Stomach (tissue), 9 donors: Measurements from ENCODE around the gene JOSD1. TPM values are rescaled to one million over a fixed set of nuclear protein-coding genes. Genes with fewer than 3 reads are reported as not detected.
A peak's percentile ranks its signal among the peaks of the same experiment; 100 is the strongest.

ENCODE experiments used
- DNase-seq, 2 donors: peaks; one replicate each; pipeline versions ENCODE4 v3.0.0 to v3.0.0-alpha.2; 2013 to 2019
- H3K27ac ChIP-seq, 5 donors: fragments of 200-600 bp in 4 of 5; sonication (generic) in 4 of 5; one replicate each; pipeline ENCODE4 v1.5.1; 2013 to 2019; ENCODE audit warnings: mild to moderate bottlenecking in 1 of 5, moderate library complexity in 1 of 5
- H3K27me3 ChIP-seq, 3 donors: fragments of 200-600 bp; sonication (generic); one replicate each; pipeline ENCODE4 v1.5.1; 2017 to 2019; ENCODE audit warnings: mixed run types in 1 of 3
- H3K36me3 ChIP-seq, 4 donors: fragments of 200-600 bp; sonication (generic); 1 replicate in 3 of 4; 2 replicates in 1 of 4; pipeline ENCODE4 v1.5.1; 2016 to 2019
- H3K4me1 ChIP-seq, 4 donors: fragments of 200-600 bp; sonication (generic); one replicate each; pipeline ENCODE4 v1.5.1; 2016 to 2019
- H3K4me3 ChIP-seq, 4 donors: fragments of 200-600 bp; sonication (generic) in 3 of 4; one replicate each; pipeline ENCODE4 v1.5.1; 2016 to 2019; ENCODE audit warnings: mild to moderate bottlenecking in 1 of 4
- H3K9me3 ChIP-seq, 4 donors: fragments of 200-600 bp; sonication (generic); one replicate each; pipeline ENCODE4 v1.5.1; 2016 to 2019
- EP300 ChIP-seq: sonication (generic); formaldehyde crosslinking; IDR thresholded peaks from one replicate; pipeline ENCODE4 v1.6.1; 2017; ENCODE audit warnings: antibody characterized with exemption
- POLR2A ChIP-seq, 4 donors: fragments of 450-650 bp; IDR thresholded peaks; one replicate each; pipeline ENCODE4 v1.6.1; 2016; ENCODE audit warnings: antibody characterized with exemption in 4 of 4, control low read depth in 2 of 4, mild to moderate bottlenecking in 1 of 4, moderate library complexity in 1 of 4
- POLR2AphosphoS5 ChIP-seq, 3 donors: sonication (generic); formaldehyde crosslinking; IDR thresholded peaks; one replicate each; pipeline ENCODE4 v1.6.1; 2016; ENCODE audit warnings: antibody characterized with exemption in 3 of 3
- WGBS, 5 donors: extraction: QIAGEN DNeasy Blood & Tissue Kit in 3 of 5; methylation state at CpG; one replicate each; pipeline versions ENCODE4 v1.1.5 to v1.1.7; 2013 to 2018; 5-methylcytosine and 5-hydroxymethylcytosine counted together
- intact Hi-C: fragments of 100-400 bp; cut with DNase I; formaldehyde crosslinking; loops from one replicate; pipeline ENCODE4 v1.15.1; 2023; ENCODE audit warnings: low total_unique reads
- polyA plus RNA-seq, 3 donors: library from polyadenylated mRNA; stranded (reverse); fragments of 200-250 nt; gene quantifications; one replicate each; pipeline ENCODE4 v1.2.3, GENCODE V29; 2013
- total RNA-seq, 5 donors: library from RNA; depleted of rRNA; stranded (reverse); fragments of >200 nt; gene quantifications; one replicate each; pipeline versions ENCODE4 v1.1.0 to v1.2.3, GENCODE V29; 2014 to 2016
- TF ChIP-seq, protein P1 (sequence below), 7 experiments: fragments of 450-650 bp in 4 of 7; fragments of 200-600 bp in 3 of 7; sonication (generic) in 3 of 7; IDR thresholded peaks; one replicate each; pipeline ENCODE4 v1.5.1; 2016 to 2019; ENCODE audit warnings: antibody characterized with exemption in 7 of 7, control low read depth in 2 of 7, mild to moderate bottlenecking in 1 of 7
- donor health status: healthy with polysubstance abuse.
- donor health status: Bipolar disorder and iron deficiency.
- donor health status: healthy.

JOSD1 gene
- total and polyA plus RNA-seq, 8 donors, result 17.9 to 66.1 (median 35.7) TPM

DNA sequence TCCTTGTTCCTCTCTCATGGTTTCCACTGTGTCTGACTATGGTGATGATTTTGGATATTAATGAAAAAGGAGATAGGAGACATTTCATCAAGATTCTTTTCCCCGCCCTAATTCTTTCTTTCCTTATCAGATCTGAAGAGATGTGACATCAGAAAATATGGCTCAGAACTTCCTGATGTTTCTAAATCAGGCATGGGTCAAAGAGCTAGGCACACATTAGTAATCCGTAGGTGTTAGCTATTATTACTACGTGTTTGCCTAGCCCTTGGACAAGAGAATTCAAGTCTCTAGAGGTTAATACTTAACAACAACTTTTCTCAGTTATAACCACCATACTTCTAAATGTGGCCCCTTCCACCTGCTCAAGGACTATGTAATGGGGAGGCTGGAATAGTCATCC, 5.8 kb downstream of the JOSD1 start:
- no peak for TF ChIP-seq POLR2A (IDR thresholded peaks at IDR 0.05)
- no peak for TF ChIP-seq EP300
- peak in 1 of 3 donors; percentile 20 for TF ChIP-seq POLR2AphosphoS5 (IDR thresholded peaks at IDR 0.05)
- TF ChIP-seq, protein P1, sequence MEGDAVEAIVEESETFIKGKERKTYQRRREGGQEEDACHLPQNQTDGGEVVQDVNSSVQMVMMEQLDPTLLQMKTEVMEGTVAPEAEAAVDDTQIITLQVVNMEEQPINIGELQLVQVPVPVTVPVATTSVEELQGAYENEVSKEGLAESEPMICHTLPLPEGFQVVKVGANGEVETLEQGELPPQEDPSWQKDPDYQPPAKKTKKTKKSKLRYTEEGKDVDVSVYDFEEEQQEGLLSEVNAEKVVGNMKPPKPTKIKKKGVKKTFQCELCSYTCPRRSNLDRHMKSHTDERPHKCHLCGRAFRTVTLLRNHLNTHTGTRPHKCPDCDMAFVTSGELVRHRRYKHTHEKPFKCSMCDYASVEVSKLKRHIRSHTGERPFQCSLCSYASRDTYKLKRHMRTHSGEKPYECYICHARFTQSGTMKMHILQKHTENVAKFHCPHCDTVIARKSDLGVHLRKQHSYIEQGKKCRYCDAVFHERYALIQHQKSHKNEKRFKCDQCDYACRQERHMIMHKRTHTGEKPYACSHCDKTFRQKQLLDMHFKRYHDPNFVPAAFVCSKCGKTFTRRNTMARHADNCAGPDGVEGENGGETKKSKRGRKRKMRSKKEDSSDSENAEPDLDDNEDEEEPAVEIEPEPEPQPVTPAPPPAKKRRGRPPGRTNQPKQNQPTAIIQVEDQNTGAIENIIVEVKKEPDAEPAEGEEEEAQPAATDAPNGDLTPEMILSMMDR (IDR thresholded peaks at IDR 0.05), result no peak
- H3K27me3 ChIP-seq, result no peaks in the 10 kb centered on the region
- peak overlapping the region; percentile 81 to 99 (median 98) for H3K27ac ChIP-seq
- H3K9me3 ChIP-seq, result no peaks in the 10 kb centered on the region
- H3K4me1 ChIP-seq, result peaks cover 46 to 70% (median 63%) of the 10 kb centered on the region in 4 donors
- peak in 1 of 2 donors; percentile 41 for DNase-seq
- H3K4me3 ChIP-seq, result no peak overlapping the region
- intact Hi-C loops, result no loop called here
- WGBS, 5 donors, result 50 to 71% (median 59%) methylated on average over 3 of the region's 3 CpGs
- H3K36me3 ChIP-seq, result peaks cover 0 to 42% (median 38%) of the 10 kb centered on the region in 4 donors

DNA sequence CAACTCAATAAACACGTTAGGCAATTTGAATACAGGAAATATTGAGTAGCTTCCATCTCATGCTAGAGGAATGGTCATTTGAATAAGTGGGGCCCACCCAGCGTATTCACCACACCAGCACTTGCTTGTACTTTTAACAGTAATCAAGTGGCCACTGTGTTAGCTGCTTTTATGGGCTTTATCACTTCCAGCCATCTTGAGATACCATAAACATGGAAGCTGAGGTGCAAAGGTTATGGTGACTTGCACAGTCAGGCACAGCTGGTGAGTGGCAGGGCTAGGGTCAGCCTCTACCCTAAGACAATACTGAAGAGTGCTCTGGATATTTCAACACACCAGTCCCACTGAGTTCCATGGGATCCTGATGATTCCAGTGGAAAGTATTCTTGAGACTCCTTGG, 6.7 kb downstream of the JOSD1 start:
- H3K9me3 ChIP-seq, result no peaks in the 10 kb centered on the region
- intact Hi-C loops, result no loop called here
- peaks cover 37 to 64% (median 55%) of the 10 kb centered on the region in 4 donors for H3K4me1 ChIP-seq
- no peak overlapping the region for H3K4me3 ChIP-seq
- peak overlapping the region in 3 of 5 donors; percentile 46 to 99 (median 96) for H3K27ac ChIP-seq
- peak in 1 of 2 donors; percentile 43 for DNase-seq
- WGBS, 5 donors, result 72 to 87% (median 82%) methylated on average over 2 of the region's 2 CpGs
- H3K36me3 ChIP-seq, result peaks cover under 1 to 51% (median 46%) of the 10 kb centered on the region in 4 donors
- no peaks in the 10 kb centered on the region for H3K27me3 ChIP-seq
- no peak for TF ChIP-seq POLR2AphosphoS5 (IDR thresholded peaks at IDR 0.05)
- TF ChIP-seq, protein P1 (IDR thresholded peaks at IDR 0.05), result no peak
- no peak for TF ChIP-seq EP300
- no peak for TF ChIP-seq POLR2A (IDR thresholded peaks at IDR 0.05)

DNA sequence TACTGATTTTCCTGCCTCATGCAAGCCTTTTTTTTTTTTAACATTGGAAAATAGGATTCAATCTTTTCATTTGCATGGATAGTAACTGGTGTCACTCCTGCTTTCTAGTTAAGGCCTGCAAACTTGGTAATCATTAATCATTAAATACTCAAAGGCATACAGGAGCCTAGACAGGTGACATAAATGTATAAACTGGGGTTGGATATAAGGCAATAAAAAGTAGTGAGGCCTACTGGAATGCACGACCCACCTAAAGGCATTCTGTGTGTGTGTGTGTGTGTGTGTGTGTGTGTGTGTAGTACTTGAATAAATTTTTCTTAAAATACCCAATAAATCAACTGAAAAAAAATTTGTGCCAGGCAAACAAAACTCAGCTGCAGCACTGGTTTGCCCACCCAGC, 11.1 kb downstream of the JOSD1 start:
- no peaks in the 10 kb centered on the region for H3K9me3 ChIP-seq
- DNase-seq, result no peak
- no peak for TF ChIP-seq POLR2AphosphoS5 (IDR thresholded peaks at IDR 0.05)
- TF ChIP-seq POLR2A (IDR thresholded peaks at IDR 0.05), result no peak
- TF ChIP-seq, protein P1 (IDR thresholded peaks at IDR 0.05), result no peak
- no peak for TF ChIP-seq EP300
- H3K27ac ChIP-seq, result no peak overlapping the region
- H3K4me1 ChIP-seq, result peaks cover 0 to 21% (median 13%) of the 10 kb centered on the region in 4 donors
- H3K4me3 ChIP-seq, result no peak overlapping the region
- 14 to 67% (median 39%) methylated on average over 1 of the region's 1 CpG for WGBS, 5 donors
- intact Hi-C loops, result no loop called here
- peaks cover 41 to 94% (median 90%) of the 10 kb centered on the region in 4 donors for H3K36me3 ChIP-seq
- H3K27me3 ChIP-seq, result no peaks in the 10 kb centered on the region

DNA sequence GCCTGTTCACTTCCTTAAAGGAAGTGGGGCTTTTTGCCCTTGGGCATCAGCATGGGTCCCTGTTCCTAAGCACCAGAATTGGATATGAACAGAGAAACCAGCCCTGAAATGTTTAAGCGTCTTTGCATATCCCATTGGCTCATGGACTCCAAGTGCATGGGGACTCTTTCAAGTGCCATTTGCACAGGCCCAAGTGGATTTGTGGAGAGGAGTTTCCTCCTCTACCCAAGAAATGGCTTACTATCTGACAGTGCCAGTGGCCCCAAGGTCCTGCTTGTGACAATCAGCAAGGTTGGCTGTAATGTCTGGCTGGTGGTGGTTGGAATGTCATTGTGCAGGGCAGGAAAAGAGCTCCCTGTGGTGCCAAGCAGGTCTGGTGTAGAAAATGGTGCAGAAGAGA, 15.0 kb downstream of the JOSD1 start:
- H3K4me3 ChIP-seq, result no peak overlapping the region
- no peaks in the 10 kb centered on the region for H3K27me3 ChIP-seq
- no peaks in the 10 kb centered on the region for H3K9me3 ChIP-seq
- peaks cover 54 to 79% (median 77%) of the 10 kb centered on the region in 4 donors for H3K36me3 ChIP-seq
- intact Hi-C loops, result no loop called here
- no peak for DNase-seq
- TF ChIP-seq, protein P1 (IDR thresholded peaks at IDR 0.05), result no peak
- TF ChIP-seq POLR2A (IDR thresholded peaks at IDR 0.05), result no peak
- TF ChIP-seq EP300, result no peak
- TF ChIP-seq POLR2AphosphoS5 (IDR thresholded peaks at IDR 0.05), result no peak
- peaks cover 9 to 27% (median 18%) of the 10 kb centered on the region in 4 donors for H3K4me1 ChIP-seq
- 83 to 100% (median 92%) methylated on average over 1 of the region's 1 CpG for WGBS, 5 donors
- no peak overlapping the region for H3K27ac ChIP-seq
